ENCODE results near the gene MGAT3.

The MGAT3 gene

GRCh38 chr22:39534591-39535356 is 78.0 kb downstream of the MGAT3 start:
- DNase-seq: peak; percentile 32

DNA sequence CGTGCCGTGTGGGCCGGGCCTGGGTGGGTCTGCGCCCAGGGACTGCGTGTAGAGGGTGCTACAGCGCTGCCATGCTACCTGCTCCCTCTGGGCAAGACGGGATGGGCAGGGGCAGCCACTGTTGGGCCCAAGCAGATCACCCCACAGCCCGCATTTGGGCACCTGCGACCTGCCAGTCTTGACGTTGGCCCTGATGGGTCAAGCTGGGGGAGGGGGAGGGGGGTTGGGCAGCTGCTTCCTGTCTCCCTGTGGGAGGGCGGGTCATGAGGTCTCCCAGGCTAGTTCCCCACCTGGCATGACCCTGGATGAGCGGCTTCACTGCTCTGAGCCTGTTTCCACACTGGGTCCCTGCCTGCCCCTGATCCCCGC is 78.5 kb downstream of the MGAT3 start:
- DNase-seq: no peak

DNA sequence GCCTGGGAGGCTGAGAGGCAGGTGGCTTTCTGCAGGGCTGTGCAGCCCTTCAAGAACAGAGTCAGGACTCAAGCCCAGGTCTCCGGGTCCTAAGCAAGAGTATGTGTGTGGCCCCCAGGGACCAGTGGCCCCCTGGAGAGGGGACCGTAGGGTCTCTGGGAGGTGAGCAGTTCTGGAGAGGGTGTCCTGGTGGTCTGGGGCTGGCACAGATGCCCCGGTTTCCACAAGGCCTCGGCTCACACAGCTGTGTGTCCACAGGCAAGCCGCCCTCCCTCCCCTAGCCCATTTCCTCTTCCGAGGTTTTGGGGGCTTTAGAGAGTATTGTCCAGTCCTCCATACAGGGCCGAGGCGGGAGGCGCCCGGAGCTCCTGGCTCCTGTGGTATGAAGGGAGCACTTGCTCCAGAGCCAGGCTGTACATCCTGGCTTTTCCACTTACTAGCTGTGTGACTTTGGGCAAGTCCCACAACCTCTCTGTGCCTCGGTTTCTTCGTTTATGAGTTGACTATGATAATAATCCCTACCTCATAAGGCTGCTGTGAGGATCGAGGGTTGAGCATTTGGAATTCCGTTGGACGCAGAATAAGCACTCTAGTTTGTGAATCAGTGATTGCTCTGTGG is 79.1 kb downstream of the MGAT3 start:
- no peak for DNase-seq

- no peak for DNase-seq
Measured at GRCh38 chr22:39536711-39537110, 79.9 kb downstream of the MGAT3 start.

GRCh38 chr22:39537975-39538374 is 81.2 kb downstream of the MGAT3 start:
- DNase-seq: no peak
